Progenitor cell of endocrine pancreas (in vitro differentiated cells): ENCODE data around the gene NT5DC1. TPM values are rescaled to one million over a fixed set of nuclear protein-coding genes. Genes with fewer than 3 reads are reported as not detected.

Source experiments
- DNase-seq: peaks from one replicate; pipeline ENCODE4 v3.0.0; 2021; ENCODE audit warnings: low spot score; ENCODE audit not compliant: unreplicated experiment
- H3K27ac Mint-ChIP-seq: 2 replicates; pipeline ENCODE4 v1.8.0; 2021; ENCODE audit warnings: mild to moderate bottlenecking, moderate library complexity, mixed read lengths
- H3K27me3 Mint-ChIP-seq: 2 replicates; pipeline ENCODE4 v1.8.0; 2021; ENCODE audit warnings: mixed read lengths
- H3K36me3 Mint-ChIP-seq: 2 replicates; pipeline ENCODE4 v1.8.0; 2022; ENCODE audit warnings: mixed read lengths; ENCODE audit not compliant: insufficient read depth
- H3K4me1 Mint-ChIP-seq: 2 replicates; pipeline ENCODE4 v1.8.0; 2021; ENCODE audit warnings: low read depth, mixed read lengths
- H3K4me3 Mint-ChIP-seq: 2 replicates; pipeline ENCODE4 v1.8.0; 2021; ENCODE audit warnings: low read depth, mild to moderate bottlenecking, moderate library complexity, mixed read lengths
- H3K9me3 Mint-ChIP-seq: 2 replicates; pipeline ENCODE4 v1.8.0; 2021; ENCODE audit warnings: low read depth, mixed read lengths
- total RNA-seq: library from RNA; stranded (reverse); gene quantifications from 2 replicates; pipeline ENCODE4 v1.2.1, GENCODE V29; 2021
- TF ChIP-seq, protein P1 (sequence below): fragments of 200-600 bp; sonication (generic); IDR thresholded peaks from one replicate; pipeline ENCODE4 v1.5.0; 2021; ENCODE audit warnings: antibody characterized with exemption, mild to moderate bottlenecking; ENCODE audit not compliant: unreplicated experiment

Gene NT5DC1
- total RNA-seq, 1 donor from 2014 or later = 54.9 TPM

DNA sequence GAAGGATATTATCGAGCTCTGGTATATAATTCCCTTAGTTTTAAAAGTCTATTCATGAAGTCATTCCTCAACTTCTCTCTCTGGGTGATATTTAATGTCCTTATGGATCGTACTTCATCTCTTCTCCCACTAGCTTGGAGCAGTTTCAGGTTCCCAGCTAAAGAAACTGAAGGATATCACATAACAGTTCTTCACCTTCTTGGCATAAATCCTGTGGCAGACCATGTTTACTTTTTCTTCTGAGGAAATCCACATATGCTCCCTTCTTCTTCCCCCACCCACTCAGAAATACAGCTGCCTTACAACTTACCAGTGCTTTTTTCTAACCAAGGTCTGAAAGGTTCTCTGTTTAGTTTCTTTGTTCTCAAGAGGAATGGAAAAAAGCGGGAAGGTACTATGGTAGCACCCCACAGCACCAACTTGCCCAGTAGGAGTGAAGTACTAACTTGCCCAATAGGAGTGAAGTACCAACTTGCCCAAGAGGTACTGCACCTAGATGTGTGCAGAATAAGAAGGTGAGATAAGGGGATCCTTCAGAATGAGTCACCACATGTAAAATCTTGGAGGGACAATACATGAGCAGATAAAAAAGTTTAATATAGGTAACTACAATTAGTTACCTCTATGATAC lies 100.1 kb downstream of the NT5DC1 start:
- Mint-ChIP-seq H3K27ac (no peak overlapping the region), H3K4me1 (peaks cover 2% of the 10 kb centered on the region), H3K27me3 (no peaks in the 10 kb centered on the region), H3K36me3 (no peaks in the 10 kb centered on the region), H3K9me3 (no peaks in the 10 kb centered on the region), H3K4me3 (no peak overlapping the region)
- no peak for DNase-seq
- TF ChIP-seq, protein P1, sequence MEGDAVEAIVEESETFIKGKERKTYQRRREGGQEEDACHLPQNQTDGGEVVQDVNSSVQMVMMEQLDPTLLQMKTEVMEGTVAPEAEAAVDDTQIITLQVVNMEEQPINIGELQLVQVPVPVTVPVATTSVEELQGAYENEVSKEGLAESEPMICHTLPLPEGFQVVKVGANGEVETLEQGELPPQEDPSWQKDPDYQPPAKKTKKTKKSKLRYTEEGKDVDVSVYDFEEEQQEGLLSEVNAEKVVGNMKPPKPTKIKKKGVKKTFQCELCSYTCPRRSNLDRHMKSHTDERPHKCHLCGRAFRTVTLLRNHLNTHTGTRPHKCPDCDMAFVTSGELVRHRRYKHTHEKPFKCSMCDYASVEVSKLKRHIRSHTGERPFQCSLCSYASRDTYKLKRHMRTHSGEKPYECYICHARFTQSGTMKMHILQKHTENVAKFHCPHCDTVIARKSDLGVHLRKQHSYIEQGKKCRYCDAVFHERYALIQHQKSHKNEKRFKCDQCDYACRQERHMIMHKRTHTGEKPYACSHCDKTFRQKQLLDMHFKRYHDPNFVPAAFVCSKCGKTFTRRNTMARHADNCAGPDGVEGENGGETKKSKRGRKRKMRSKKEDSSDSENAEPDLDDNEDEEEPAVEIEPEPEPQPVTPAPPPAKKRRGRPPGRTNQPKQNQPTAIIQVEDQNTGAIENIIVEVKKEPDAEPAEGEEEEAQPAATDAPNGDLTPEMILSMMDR = no peak

DNA sequence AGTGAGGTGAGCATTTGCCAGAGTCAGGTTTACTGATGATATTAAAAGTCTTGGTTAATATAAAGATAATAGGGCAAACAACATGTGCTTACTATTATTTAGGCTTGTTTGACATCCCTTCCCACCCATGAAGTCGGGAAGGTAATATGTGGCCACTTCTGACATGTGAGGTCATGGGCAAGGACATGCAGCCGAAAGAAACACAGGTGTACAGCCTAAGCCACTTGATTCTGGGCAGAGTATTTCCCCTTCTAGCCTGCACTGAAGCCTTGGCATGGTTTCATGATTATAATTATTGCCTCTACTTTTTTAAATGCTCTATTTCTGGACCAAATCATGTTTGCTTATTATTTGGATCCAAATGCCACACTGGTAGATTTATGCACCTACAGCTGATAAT lies 100.9 kb downstream of the NT5DC1 start:
- Mint-ChIP-seq H3K9me3 (no peaks in the 10 kb centered on the region), H3K27me3 (no peaks in the 10 kb centered on the region), H3K4me3 (no peak overlapping the region), H3K36me3 (no peaks in the 10 kb centered on the region), H3K27ac (no peak overlapping the region), H3K4me1 (peaks cover 2% of the 10 kb centered on the region)
- DNase-seq = no peak
- TF ChIP-seq, protein P1 = no peak

DNA sequence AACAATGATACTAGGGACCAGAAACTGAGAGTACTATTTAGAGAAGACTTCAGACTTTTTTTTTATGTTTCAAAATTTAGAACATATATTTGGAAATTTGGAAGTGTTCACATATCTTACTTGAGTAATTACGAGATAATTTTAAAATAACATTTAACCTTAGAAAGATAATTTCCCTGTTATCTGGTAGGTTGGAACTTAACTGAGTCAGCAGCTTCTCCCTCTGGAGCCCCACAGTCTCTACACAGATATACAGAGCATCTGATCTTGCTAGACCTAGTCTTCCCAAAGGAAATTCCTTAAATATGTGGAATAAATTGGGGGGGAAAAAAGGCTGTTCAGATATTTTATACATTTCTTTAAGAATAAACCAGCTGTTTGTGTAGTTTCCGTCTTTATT lies 104.6 kb downstream of the NT5DC1 start:
- Mint-ChIP-seq H3K27me3 (no peaks in the 10 kb centered on the region), H3K27ac (no peak overlapping the region), H3K9me3 (no peaks in the 10 kb centered on the region), H3K4me1 (peaks cover 2% of the 10 kb centered on the region), H3K36me3 (no peaks in the 10 kb centered on the region), H3K4me3 (no peak overlapping the region)
- TF ChIP-seq, protein P1 = no peak
- DNase-seq = no peak

DNA sequence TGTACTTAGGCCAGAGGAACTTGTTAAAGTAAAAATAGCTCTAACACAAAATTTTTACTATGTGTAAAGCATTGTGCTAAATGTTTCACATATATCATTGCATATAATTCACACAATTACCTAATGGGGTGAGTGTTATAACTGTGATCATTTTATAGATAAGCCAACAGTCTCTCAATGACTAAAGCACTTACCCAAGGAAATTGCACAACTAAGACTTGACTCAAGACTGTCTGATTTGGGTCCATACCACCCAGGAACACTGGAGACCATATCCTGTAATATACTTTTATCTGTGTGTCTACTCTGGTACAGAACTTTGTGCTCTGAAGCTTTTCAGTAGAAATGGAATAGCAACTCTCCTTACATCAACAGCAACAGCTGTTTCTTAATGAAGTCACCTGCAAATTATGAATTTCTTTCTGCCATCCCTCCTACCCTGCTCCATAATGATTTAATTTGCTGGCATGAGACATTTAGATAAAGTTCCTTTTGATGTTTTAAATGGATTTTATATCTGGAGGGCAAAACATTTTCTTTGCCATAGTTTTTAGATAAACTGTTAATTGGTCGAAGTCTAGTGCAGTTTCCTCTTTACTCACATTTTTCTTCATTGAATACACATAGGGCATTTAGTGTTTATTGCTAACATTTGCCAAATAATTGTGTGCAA lies 105.7 kb downstream of the NT5DC1 start:
- TF ChIP-seq, protein P1 = no peak
- no peaks in the 10 kb centered on the region for H3K9me3 Mint-ChIP-seq
- no peak for DNase-seq
- H3K27ac Mint-ChIP-seq = no peak overlapping the region
- no peaks in the 10 kb centered on the region for H3K36me3 Mint-ChIP-seq
- no peaks in the 10 kb centered on the region for H3K27me3 Mint-ChIP-seq
- no peak overlapping the region for H3K4me3 Mint-ChIP-seq
- H3K4me1 Mint-ChIP-seq = peaks cover 3% of the 10 kb centered on the region

DNA sequence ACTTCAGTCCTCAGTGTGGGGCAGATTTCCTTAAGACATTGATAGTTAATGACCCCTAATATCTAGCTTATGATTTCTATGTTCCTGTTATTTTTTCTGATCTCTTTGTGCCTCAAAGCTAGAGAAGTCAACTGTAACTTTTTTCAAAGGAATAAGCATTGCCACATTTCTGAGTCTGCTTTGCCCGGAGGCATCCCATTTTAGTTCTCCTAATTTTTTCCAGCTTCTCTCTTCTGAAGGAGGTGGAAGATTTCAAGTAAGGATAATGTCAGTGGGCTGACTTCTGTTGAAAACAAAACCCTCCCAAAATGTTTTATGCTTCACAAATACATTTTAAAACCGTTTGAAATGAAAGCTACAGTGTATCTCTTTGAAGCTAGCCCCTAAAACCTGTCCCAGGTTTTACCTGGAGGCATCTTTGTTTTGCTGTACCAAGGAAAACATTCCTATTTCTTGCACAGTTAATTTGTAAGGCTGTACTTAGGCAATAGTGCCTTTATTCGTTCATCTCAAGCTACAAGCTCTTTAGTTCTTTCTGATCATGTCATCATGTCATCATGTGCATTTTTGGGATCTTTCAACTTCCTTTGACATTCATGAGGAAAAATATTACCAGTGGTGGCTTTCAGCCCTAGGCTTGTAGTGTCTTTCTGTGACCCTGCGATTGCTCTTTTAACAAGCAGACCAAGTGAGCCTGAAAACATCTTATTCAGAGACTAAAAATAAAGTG lies 107.6 kb downstream of the NT5DC1 start:
- no peak overlapping the region for H3K27ac Mint-ChIP-seq
- peaks cover 5% of the 10 kb centered on the region for H3K4me1 Mint-ChIP-seq
- no peaks in the 10 kb centered on the region for H3K27me3 Mint-ChIP-seq
- no peak for DNase-seq
- no peaks in the 10 kb centered on the region for H3K36me3 Mint-ChIP-seq
- H3K9me3 Mint-ChIP-seq = no peaks in the 10 kb centered on the region
- no peak overlapping the region for H3K4me3 Mint-ChIP-seq
- TF ChIP-seq, protein P1 = no peak
